ENCODE results near the gene LUC7L.

The LUC7L gene

GRCh38 chr16:265711-266110, 36.5 kb upstream of the LUC7L start:
- no peak overlapping the region for H3K27ac ChIP-seq
- TF ChIP-seq CTCF (IDR thresholded peaks at IDR 0.05) (no peak), ZFX (IDR thresholded peaks at IDR 0.05; ENCODE audit: borderline replicate concordance) (no peak)

- TF ChIP-seq CTCF (IDR thresholded peaks at IDR 0.05) (no peak), ZFX (IDR thresholded peaks at IDR 0.05; ENCODE audit: borderline replicate concordance) (no peak)
- no peak overlapping the region for H3K27ac ChIP-seq
Observed at GRCh38 chr16:265002-265529, 35.8 kb upstream of the LUC7L start.

- H3K27ac ChIP-seq: no peak overlapping the region
- TF ChIP-seq ZFX (IDR thresholded peaks at IDR 0.05; ENCODE audit: borderline replicate concordance) (no peak), CTCF (IDR thresholded peaks at IDR 0.05) (no peak)
Observed at GRCh38 chr16:264440-264951, 35.2 kb upstream of the LUC7L start.

GRCh38 chr16:263944-264343, 34.7 kb upstream of the LUC7L start:
- TF ChIP-seq CTCF (IDR thresholded peaks at IDR 0.05) (no peak), ZFX (IDR thresholded peaks at IDR 0.05; ENCODE audit: borderline replicate concordance) (no peak)
- H3K27ac ChIP-seq: no peak overlapping the region

- TF ChIP-seq ZFX (IDR thresholded peaks at IDR 0.05; ENCODE audit: borderline replicate concordance) (no peak), CTCF (IDR thresholded peaks at IDR 0.05) (no peak)
- H3K27ac ChIP-seq: no peak overlapping the region
Observed at GRCh38 chr16:263182-263774, 34.0 kb upstream of the LUC7L start.

GRCh38 chr16:262121-262745, 33.0 kb upstream of the LUC7L start:
- no peak for TF ChIP-seq CTCF (IDR thresholded peaks at IDR 0.05)
- no peak overlapping the region for H3K27ac ChIP-seq

GRCh38 chr16:261031-261691, 31.9 kb upstream of the LUC7L start:
- H3K27ac ChIP-seq: no peak overlapping the region
- TF ChIP-seq ZFX (IDR thresholded peaks at IDR 0.05; ENCODE audit: borderline replicate concordance) (no peak), CTCF (IDR thresholded peaks at IDR 0.05) (no peak)
